ENCODE data around the gene TEKTIP1.

The TEKTIP1 gene

DNA sequence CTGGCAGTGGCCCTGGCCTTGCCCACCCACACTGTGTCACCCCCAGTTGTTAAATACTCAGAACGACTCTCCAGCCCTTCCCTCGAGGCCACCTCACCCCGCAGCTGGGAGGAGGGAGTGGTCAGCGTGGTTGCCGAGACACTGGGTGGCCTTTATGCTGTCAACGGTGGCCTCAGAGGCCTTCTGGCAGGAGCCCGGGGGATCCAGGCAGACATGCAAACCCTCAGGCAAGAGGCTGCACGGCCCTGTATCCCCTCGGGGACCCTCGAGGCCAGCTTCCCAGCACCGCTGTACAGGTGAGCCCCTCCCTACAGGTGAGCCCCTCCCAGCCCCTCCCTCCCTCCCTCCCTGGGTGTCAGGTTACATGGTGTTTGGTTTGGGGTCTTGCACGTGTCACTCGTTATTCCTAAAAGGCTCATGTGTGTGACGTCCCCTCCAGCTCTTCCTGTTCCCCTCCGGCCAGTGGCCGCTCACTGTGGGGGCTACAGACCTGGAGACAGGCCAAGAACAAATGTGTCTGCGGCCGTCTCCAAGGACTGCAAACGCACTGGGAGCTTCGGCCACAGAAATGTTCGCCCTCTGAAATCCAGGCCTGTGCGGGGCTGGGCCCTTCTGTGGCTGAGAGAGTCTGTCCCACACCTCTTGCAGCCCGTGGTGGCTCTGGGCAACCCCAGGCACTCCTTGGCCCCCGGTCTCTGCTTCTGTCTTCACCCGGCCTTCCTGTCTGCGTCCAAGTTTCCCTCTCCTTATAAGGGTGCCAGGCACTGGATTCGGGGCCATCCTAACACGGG is at the start of gene TEKTIP1:
Gene TEKTIP1 (plus strand): TSS at position 210 of the 791 bp plus-strand sequence. CDS start 4 bp downstream, at position 214.
- DNase-seq = peak in 1 of 3 experiments; percentile 31

DNA sequence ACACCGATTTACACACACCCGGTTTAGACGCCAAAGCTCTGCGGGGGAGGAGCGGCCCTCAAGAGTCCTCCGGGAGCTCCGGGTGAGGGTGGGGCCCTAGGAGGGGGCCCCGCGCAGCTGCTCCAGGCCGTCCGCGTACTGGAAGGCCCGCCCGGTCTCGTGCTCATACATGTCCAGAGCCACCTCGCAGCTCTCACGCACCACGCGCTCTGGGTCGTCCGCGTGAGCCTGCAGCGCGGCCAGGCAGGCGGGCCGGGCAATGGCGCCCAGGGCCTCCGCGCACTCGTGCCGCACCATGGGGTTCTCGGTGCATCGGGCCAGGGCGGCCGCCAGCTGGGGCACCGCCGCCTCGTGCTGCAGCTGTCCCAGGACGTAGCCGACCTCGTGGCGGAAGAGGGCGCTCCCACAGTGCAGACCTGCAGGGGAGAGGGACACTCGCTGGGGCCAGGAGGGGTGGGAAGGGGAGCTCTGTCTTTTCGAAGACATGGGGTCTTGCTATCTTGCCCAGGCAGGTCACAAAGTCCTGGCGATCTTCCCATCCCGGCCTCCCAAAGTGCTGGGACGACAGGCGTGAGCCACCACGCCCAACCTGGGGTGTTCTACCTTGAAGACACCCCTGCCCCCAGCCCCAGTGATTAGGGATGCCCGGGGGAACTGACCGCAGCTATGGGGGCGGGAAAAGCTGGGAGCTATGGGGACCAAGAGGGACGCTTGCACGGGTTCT is 47.4 kb upstream of the TEKTIP1 start:
- DNase-seq = no peak

DNA sequence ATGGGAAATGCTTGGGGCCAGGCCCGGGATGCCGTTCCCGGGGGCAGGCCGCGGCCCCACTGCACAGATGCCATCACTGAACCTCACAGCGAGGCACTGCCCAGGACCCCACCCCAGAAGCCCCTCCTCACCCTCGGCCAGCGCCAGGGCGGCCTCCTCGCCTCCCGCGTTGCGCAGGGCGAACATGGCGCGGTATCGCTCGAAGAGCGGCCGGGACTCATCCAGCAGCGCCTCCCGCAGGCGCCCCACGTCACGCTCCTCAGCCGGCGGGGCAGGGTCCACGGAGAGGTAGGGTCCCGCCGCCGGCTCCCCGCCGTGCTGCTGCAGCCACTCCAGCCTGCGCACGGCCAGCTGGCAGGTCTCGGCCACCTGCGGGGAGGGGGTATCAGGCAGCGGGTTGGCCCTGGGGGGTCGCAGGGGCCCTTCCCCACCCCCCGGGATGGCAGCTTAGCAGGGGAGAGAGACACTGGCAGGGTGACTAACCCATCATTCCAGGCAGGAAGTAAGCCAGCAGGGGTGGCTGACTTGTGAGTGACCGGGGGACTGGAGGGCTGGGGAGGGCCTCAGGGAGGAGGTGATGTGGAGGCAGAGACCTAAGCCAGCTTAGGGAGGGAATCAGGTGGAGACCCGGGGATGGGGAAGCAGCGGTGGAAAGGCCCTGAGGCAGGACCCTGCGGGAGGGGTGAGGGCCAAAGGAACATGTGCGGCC is 46.7 kb upstream of the TEKTIP1 start:
- DNase-seq = no peak

DNA sequence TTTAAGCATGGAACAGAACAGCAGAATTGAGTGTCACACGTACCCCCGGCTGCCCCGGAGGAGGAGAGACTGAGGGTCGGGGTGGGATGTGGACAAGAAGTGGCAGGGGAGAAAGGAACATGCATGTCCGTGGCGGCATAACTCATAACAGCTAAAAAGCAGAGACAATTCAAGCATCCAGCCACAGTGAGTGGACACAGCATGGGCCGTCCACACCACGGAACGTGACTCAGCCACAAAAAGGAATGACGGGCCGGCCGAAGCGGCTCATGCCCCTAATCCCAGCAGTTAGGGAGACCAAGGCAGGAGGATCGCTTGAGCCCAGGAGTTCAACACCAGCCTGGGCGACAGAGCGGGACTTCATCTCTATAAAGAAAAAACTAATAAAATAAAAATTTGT is 46.1 kb upstream of the TEKTIP1 start:
- DNase-seq = no peak

DNA sequence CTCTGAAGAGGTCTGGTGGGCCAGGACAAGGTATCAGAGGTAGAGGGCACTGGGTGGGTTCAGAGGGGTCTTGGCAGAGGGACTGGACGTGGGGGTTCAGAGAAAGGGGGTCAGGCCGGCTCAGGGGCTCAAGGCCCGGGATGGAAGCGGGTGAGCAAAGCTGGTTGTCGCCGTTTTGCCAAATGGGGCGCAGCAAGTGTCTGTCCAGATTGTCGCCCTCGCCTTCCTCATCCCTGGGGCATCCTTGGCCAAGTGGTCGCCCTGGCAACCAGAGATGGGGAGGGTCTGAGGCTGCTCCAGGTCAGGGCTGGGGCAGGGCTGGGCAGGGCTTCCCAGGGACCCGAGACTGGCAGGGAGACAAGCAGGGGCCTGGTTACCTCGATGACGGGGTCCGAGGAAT is 45.3 kb upstream of the TEKTIP1 start:
- no peak for DNase-seq

DNA sequence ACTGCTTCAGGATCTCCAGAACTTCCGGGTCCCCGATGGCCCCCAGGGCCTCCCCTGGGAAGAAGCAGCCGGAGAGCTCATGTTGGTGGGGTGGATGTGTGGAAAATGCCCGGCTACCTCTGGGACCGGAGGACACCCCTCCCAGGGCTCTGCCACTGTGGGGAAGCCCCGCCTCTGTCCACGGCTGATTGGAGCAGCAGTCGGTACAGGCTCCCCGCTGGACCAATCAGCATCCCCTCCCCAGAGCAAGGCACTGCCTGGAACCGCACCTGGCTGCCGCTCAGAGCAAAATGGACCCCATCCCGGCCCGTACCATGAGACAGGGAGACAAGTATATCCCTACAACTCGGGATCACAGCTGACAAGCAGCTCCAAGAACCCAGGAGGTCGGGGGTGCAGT is 44.9 kb upstream of the TEKTIP1 start:
- DNase-seq = no peak

DNA sequence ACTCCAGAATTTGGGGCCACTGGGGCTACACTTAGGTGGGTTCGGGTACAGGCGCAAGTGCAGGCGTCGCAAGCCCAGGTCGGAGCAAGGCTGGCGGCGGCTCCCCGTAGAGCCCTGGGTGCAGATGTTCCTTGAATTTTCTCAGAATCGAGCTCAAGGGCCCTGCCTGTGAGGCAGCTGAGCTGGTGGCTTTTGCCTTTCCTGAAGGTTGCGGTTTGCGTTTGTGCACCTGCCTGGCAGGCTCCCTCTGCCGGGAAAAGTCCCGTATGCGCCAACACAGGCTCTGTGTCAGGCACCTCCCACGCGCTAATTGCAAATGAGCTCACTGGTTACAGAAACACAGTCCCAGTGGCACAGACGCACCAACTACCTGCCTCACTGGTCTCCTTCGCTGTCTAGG is 44.4 kb upstream of the TEKTIP1 start:
- DNase-seq = no peak

DNA sequence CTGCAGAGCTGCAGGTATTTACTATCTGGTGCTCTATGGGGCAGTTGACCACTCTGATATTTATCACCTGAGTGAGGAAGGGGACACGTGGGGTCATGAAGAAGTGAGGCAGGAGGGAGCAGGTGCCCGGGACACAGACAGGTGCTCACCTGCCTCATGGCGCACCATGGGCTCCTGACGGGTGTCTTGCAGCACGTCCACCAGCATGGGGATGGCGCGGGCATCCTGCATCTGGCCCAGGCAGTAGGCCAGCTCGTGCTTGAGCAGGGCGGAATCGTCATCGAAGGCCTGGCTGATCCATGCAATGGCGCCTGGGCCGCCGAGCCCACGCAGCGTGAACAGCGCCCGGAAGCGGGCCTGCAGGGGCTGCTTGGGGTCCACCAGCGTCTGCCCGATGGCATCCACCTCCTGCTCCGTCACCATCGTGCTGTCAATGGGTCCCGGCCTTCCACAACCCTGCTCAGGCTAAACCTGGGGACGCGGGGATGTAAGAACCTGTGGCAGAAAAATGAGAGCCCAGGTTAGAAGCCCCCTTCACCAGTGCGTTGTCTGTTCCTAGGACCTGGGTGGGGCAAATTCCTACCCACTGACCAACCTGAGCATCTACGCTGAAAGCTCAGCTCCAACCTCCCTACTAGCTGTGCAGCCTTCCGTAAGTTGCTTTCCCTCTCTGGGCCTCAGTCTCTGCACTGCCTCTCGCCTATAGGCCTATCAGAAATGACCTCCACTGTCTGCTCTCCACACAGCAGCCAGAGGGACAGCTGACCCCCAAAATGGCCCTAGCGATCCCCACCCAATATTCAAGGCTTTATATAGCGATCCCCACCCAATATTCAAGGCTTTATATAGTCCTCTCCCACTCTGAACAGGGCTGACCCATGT is 42.3 kb upstream of the TEKTIP1 start:
- no peak for DNase-seq

DNA sequence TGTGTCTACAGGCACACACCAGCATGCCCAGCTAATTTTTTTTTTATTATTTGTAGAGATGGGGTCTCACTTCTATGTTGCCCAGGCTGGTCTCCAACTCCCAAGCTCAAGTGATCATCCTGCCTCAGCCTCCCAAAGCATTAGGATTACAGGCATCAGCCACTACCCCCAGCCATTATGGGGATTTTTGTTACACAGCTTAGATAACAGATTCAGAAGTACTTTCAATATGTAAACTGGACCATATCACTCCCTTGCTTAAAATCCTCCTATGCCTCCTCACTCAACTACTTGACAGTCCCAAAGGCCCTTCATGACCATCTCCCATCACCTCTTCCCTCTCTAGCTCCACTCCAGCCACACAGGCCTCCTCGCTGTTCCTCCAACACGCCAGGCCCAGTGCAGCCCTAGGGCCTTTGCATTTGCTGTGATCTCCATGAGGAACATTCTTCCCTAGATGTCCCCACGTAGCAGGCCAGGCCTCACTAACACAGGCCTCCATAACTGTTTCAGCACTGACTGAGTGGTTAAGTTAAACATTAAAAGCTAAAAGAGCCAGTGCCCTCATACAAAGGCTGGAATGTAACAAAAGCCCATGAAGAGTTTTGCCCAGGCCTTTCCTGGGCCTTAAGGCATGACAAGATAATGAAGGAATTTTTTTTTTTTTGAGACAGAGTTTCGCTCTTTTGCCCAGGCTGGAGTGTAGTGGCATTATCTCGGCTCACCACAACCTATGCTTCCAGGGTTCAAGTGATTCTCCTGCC is 41.0 kb upstream of the TEKTIP1 start:
- no peak for DNase-seq

DNA sequence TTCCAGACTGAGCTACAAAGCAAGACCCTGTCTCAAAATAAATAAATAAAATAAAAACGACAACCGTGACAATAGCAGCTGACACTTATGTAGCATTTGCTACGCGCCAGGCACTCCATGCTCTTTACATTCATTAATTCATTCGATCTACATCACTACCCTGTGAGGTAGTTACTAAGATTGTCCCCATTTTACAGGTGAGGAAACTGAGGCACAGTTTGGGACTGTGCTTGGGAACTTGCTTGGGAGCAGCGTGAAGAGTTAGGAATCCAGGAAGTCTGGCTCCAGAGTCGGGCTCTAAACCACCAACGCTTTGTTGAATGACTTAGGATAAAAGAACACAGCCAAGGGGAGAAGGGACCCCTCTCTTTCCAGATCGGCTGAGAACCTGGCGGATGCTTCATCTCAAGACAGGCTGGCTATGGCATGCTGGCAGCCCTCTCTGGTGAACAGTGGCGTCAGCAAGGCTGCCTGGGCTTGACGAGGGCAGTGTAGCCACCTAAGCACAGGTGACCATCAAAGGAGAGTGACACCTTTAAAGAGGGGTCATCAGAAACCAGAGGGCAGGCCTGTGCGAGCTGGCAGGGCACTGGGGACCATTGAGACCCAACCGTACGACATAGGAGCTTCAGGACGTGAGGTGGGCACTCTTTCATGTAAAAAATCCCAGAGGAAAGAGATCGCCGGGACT is 39.1 kb upstream of the TEKTIP1 start:
- DNase-seq = peak in 1 of 3 experiments; percentile 51

DNA sequence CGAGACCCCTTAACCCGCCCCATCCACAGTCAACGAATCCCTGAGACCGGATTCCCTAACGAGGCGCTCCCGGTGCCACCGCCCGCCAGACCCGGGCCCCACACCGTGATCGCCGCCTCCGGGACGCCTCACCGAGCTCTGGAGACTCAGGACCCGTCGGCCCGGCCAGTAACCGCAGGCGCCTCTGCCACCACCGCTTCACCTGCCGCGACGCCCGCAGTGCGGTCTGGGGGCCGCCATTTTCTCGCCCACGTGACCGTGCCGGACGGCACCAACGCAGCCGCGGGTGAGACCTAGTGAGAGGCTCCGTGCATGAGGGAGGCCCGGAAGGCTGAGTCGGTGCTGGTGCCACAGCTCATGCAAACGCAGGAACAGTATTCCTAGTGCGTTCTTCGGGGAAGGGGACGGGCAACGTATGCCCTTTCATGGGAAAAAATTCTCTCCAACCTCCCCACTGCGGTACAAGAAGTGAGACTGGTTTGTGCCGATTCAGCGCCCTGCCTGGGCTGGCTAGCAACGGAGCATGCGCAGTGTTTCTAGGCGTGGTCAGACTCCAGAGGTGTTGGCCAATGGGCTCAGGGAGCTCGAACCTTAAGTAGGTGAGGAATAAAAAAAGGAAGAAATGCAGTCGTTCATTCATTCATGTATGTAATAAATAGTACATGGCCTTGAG is 38.4 kb upstream of the TEKTIP1 start, which contains the start of gene DOHH:
Gene DOHH (minus strand): TSS at position 246 of the 673 bp plus-strand sequence. CDS start 3,860 bp downstream, outside the sequence.
- DNase-seq = peak; percentile 98 to 99 (median 99)

DNA sequence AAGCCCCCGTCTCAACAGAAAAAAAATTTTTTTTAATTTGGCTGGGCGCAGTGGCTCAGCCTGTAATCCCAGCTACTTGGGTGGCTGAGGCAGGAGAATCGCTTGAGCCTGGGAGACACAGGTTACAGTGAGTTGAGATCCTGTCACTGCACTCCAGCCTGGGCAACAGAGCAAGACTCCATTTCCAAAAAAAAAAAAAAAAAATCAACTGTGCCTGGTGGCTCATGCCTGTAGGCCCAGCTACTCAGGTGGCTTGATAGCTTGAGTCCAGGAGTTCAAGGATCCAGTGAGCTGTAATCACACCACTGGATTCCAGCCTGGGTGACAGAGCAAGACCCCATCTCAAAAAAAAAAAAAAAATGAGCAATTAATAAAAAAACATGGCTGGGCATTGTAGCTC is 37.2 kb upstream of the TEKTIP1 start:
- no peak for DNase-seq

DNA sequence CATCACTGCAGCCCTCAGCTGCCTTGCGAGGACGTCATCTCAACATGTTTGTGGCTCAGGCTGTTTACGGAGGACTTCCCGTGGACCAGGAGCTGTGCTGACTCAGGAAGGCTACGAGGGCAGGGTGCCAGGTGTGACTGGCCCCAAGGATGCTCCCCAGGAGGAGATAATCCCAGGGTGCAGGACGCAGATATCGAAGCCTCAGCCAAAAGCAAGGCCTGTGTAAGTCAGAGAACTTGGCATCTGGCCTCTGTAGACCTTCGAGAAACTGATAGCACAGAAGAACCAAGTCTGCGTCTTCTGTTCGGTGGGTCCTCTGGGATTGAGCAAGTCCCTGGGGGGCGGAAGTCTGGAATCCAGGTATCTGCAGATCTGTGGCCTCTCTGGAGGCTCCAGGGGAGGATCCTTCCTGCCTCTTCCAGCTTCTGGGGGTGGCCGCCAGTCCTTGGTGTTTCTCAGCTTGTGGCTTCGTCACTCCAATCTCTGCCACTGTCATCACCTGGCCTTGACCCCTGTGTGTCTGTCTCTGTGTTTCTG is 35.9 kb upstream of the TEKTIP1 start:
- no peak for DNase-seq

DNA sequence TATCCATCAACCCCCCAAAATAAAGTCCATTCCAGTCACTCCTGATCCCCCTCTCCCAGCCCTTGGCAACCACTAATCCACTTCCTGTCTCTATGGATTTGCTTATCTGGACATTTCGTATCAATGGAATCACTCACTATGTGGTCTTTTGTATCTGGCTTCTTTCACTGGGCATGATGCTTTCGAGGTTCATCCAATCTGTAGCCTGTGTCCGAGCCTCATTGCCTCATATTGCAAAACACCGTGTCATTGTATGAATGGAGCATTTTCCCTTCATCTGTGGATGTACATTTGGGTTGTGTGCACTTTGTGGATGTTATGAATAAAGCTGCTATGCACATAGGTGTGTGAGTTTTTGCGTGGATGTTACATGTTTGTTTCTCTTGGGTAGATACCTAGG is 34.2 kb upstream of the TEKTIP1 start:
- DNase-seq = peak in 1 of 3 experiments; percentile 38

DNA sequence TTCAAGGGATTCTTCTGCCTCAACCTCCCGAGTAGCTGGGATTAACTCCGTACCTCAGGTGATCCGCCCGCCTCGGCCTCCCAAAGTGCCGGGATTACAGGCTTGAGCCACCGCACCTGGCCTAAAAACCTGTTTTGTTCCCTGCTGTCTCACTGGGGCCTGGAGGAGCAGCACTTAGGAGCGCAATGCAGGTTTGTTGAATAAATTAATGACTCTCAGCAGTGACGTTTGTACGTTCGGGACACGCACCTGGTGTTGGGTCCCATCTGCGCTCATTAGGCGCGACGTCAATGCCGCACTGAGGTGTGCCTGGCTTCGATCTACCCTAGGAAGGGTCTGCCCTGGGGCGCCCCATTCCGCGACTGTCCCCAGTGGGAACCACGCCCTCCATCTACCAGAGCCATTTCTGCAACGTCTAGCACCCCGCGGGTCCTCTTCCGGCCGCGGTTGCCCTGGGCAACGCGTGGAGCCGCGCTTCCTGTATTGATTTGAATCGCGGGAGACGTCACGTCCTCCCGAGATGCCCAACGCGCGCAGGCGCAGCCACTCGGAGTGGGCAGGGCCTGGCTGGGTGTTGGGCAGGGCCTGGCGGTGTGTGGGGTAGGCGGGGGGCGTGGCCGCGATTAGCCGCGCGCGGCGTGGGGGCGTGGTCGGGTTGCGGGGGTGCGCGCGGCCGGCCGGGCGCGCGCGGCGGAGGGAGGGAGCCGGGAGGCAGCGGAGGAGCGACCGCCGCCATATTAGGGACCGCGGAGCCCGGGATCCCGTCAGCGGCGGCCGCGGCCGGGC is 33.2 kb upstream of the TEKTIP1 start, which contains the start of gene FZR1:
Gene FZR1 (plus strand): TSS at position 714 of the 786 bp plus-strand sequence. CDS start 16,679 bp downstream, outside the sequence.
- DNase-seq = peak; percentile 100

DNA sequence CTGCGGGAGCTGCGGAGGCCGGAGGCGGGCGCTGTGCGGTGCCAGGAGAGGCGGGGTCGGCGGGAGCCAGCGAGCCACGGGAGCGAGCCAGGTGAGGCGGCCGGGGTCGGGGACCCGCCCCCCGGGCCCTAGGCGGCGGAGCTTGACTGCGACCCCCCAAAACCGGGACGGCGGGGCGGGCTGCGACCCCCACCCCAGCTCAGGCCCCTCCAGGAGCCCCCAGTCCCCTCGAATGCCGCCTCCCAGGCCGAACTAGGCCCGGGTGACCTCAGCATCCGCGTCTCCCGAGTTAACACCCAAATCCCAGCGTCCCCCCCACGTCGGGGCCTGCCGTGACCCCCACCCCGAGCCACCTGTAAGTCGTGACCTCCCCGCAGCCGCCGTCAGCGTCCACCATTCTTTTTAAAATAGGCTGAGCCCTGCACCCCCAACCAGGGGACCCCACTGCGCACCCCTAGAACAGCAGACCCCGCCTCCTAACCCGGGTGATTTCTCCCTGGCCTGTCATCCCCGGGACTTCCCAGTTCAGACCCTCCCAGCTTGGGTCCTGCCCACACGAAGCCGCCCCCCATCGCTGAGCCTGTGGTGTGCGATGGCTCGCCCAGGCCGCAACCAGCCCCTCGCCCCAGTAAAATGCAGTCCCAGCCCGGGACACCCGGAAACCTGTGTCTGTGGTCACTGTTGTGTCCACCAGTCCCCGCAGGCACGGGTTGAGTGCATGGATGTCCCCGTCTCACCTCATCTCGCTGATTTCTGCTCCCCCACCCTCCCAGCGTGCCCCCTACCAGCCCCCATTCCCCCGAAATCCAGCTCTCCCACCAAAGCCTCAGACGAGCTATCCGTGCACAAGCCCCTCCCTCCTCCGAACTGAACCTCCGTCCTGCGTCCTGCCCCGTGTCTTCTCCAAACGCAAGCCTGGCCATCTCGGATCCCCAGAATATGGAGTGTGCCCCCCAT is 32.3 kb upstream of the TEKTIP1 start:
- DNase-seq = peak in 2 of 3 experiments; percentile 28 to 48

DNA sequence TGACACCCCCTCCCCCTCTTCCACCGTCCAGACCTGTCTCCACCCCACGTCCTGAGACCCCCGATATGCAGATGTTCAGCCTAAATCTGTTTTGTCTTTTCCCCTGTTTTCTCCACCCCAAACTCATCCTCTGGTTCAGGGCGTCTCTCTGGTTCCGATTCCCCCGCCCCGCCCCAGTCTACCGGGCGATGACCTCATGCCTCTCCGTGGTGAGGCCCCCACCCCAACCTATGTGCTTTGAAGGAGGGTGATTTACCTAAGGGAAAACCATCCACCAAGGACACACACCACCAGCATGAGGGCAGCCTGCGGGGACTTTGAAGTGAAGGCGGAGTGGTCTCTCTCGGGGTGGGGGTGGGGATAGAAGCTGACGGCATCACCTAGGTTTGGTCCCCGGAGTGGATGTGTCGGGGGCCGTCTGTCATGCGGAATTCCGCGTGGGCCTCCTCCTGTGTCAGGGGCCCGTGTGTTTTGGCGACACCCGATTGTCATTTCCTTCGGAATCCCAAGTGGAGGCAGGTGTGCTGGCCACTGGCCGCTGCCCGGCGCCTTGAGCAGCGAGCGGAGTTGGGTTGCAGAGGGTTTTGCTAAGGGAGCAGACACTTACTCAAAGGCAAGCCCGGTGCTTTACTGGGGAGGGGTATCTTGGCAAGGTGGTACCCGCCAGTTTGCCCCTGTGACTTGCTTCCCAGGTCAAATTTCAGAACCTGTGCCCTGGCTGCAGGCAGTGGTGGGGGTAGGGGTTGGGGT is 31.4 kb upstream of the TEKTIP1 start:
- peak; percentile 9 to 50 (median 31) for DNase-seq
